Heart left ventricle (tissue), 16 donors: Measurements from ENCODE around the gene SLC7A5. TPM values are rescaled to one million over a fixed set of nuclear protein-coding genes. Genes with fewer than 3 reads are reported as not detected.

Experiments
- ATAC-seq, 4 donors: fragments of 200-7000 bp; cut with Tn5 transposase; one replicate each; pipeline ENCODE4 v1.9.1; 2020 to 2022; ENCODE audit warnings: moderate library complexity in 4 of 4, mild to moderate bottlenecking in 3 of 4, moderate number of reproducible peaks in 1 of 4
- DNase-seq, 5 donors: peaks; one replicate each; pipeline ENCODE4 v3.0.0-alpha.2; 2020
- H3K27ac ChIP-seq, 12 donors: fragments of 200-600 bp; sonication (generic) in 4 of 12; one replicate each; pipeline versions ENCODE4 v1.5.0 to v1.8.0; 2016 to 2022; ENCODE audit warnings: mild to moderate bottlenecking in 2 of 12
- H3K27me3 ChIP-seq, 9 donors: fragments of 200-600 bp; sonication (generic) in 2 of 9; one replicate each; pipeline versions ENCODE4 v1.5.1 to v1.8.0; 2016 to 2022; ENCODE audit warnings: mild to moderate bottlenecking in 3 of 9
- H3K36me3 ChIP-seq, 9 donors: fragments of 200-600 bp; sonication (generic) in 2 of 9; one replicate each; pipeline versions ENCODE4 v1.5.0 to v1.8.0; 2018 to 2022; ENCODE audit warnings: mild to moderate bottlenecking in 2 of 9
- H3K4me1 ChIP-seq, 12 donors: fragments of 200-600 bp; sonication (generic) in 4 of 12; one replicate each; pipeline versions ENCODE4 v1.5.0 to v1.8.0; 2016 to 2022; ENCODE audit warnings: mild to moderate bottlenecking in 3 of 12
- H3K4me3 ChIP-seq, 12 donors: fragments of 200-600 bp; sonication (generic) in 4 of 12; one replicate each; pipeline versions ENCODE4 v1.5.0 to v1.8.0; 2017 to 2022; ENCODE audit warnings: mild to moderate bottlenecking in 9 of 12, moderate library complexity in 4 of 12
- H3K9me3 ChIP-seq, 12 donors: fragments of 200-600 bp; sonication (generic) in 4 of 12; one replicate each; pipeline versions ENCODE4 v1.5.0 to v1.8.0; 2016 to 2022; ENCODE audit warnings: mild to moderate bottlenecking in 1 of 12
- POLR2A ChIP-seq, 2 donors: fragments of 450-650 bp; IDR thresholded peaks; one replicate each; pipeline ENCODE4 v1.6.1; 2017; ENCODE audit warnings: antibody characterized with exemption in 2 of 2, mild to moderate bottlenecking in 2 of 2, moderate library complexity in 2 of 2
- WGBS, 4 donors: extraction: QIAGEN DNeasy Blood & Tissue Kit in 2 of 4; methylation state at CpG; one replicate each; pipeline versions ENCODE4 v1.1.5 to v1.1.7; 2013 to 2018; 5-methylcytosine and 5-hydroxymethylcytosine counted together
- intact Hi-C, 10 donors: fragments of 100-400 bp; cut with DNase I; formaldehyde crosslinking; loops; one replicate each; pipeline versions ENCODE4 v1.11.1 to v1.14.2; 2022
- polyA plus RNA-seq, 2 donors: library from polyadenylated mRNA; stranded (reverse); fragments of 200-250 nt; gene quantifications; one replicate each; pipeline ENCODE4 v1.2.3, GENCODE V29; 2013
- total RNA-seq, 9 donors: library from RNA; depleted of rRNA in 2 of 9; stranded (reverse); fragments of >200 nt in 2 of 9; fragmentation: NEBNext Ultra II Directional in 3 of 9; extraction: Animal tissue kit (Norgen Biotek cat#: 25700) in 3 of 9; gene quantifications; one replicate each; pipeline versions ENCODE4 v1.1.0 to v1.2.4, GENCODE V29; 2016 to 2023
- TF ChIP-seq, protein P1 (sequence below), 12 donors: fragments of 200-600 bp; sonication (generic) in 4 of 12; IDR thresholded peaks; one replicate each; pipeline versions ENCODE4 v1.5.0 to v1.8.0; 2018 to 2022; ENCODE audit warnings: antibody characterized with exemption in 12 of 12, mild to moderate bottlenecking in 5 of 12
- donor health status: ischemic (EF 13 %, LVEDD 7.1; RV severe dilation, severe dysfunction).
- donor health status: healthy with polysubstance abuse.
- donor health status: DM: no; HTN: yes; CAD: no.
- donor health status: DM: no; HTN: no; CAD: no.
- donor health status: ischemic (EF 25% LVEDD 6.9; RV normal size, moderate dysfunction).
- donor health status: ischemic (EF 25% LVEDD 5.7; RV mildly dilated, moderate dysfunction).
- donor health status: healthy.
- donor health status: DM: yes; HTN: yes; CAD: no.
- donor health status: ischemic (EF 35%, LVEDD 5.7; RV mildly dilated, moderate dysfunction).
- donor health status: nonischemic (EF 11% LVEDD 7.7; RV severe dilation, severe dysfunction).
- donor health status: DM: yes; HTN: yes; CAD: no.
- donor health status: PGD.
- donor health status: ischemic (EF 29% LVEDD 5.4; RV normal size, mild dysfunction).
- donor health status: nonischemic (EF 23%, LVEDD 6.1; RV moderate dilation, normal function).

The SLC7A5 gene
- total and polyA plus RNA-seq, 11 donors = 1.7 to 12.2 (median 3.2) TPM

DNA sequence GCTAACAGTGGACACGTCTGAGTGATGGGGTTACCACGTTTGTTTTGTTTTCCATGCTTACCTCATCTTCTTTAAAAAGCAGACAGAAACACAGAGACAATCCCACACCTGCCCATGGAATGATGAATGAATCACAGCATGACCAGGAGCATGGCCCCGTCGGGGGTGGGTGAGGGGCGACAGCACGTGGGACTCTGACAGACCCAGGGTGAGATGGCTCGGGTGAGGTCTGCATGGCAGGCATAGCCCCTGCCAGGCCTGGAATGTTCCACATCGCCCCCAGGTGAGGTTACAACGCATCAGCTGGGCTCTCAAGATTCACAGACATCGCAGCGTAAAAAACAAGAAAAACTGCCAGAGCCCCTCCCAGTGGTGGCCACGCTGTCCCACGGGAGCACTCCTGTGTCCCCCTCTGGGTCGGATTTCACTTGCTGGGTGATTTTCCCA is 18.1 kb downstream of the SLC7A5 start:
- peaks cover 0 to 44% (median 18%) of the 10 kb centered on the region in 12 donors for H3K4me1 ChIP-seq
- DNase-seq = no peak
- TF ChIP-seq POLR2A (IDR thresholded peaks at IDR 0.05) = no peak
- TF ChIP-seq, protein P1, sequence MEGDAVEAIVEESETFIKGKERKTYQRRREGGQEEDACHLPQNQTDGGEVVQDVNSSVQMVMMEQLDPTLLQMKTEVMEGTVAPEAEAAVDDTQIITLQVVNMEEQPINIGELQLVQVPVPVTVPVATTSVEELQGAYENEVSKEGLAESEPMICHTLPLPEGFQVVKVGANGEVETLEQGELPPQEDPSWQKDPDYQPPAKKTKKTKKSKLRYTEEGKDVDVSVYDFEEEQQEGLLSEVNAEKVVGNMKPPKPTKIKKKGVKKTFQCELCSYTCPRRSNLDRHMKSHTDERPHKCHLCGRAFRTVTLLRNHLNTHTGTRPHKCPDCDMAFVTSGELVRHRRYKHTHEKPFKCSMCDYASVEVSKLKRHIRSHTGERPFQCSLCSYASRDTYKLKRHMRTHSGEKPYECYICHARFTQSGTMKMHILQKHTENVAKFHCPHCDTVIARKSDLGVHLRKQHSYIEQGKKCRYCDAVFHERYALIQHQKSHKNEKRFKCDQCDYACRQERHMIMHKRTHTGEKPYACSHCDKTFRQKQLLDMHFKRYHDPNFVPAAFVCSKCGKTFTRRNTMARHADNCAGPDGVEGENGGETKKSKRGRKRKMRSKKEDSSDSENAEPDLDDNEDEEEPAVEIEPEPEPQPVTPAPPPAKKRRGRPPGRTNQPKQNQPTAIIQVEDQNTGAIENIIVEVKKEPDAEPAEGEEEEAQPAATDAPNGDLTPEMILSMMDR (IDR thresholded peaks at IDR 0.05) = no peak
- no peak overlapping the region for H3K4me3 ChIP-seq
- H3K9me3 ChIP-seq = no peaks in the 10 kb centered on the region
- H3K27ac ChIP-seq = no peak overlapping the region
- ATAC-seq = no peak
- H3K27me3 ChIP-seq = no peaks in the 10 kb centered on the region
- H3K36me3 ChIP-seq = peaks cover 0 to 18% (median 0%) of the 10 kb centered on the region in 9 donors
- WGBS, 4 donors = 77 to 85% (median 82%) methylated on average over 14 of the region's 14 CpGs
- intact Hi-C loops = loop anchor here in 5 of 10 donors (2.0 to 10.0 kb wide), 4 partner anchors 20 to 74 kb away; no protein-coding TSS in a partner anchor

DNA sequence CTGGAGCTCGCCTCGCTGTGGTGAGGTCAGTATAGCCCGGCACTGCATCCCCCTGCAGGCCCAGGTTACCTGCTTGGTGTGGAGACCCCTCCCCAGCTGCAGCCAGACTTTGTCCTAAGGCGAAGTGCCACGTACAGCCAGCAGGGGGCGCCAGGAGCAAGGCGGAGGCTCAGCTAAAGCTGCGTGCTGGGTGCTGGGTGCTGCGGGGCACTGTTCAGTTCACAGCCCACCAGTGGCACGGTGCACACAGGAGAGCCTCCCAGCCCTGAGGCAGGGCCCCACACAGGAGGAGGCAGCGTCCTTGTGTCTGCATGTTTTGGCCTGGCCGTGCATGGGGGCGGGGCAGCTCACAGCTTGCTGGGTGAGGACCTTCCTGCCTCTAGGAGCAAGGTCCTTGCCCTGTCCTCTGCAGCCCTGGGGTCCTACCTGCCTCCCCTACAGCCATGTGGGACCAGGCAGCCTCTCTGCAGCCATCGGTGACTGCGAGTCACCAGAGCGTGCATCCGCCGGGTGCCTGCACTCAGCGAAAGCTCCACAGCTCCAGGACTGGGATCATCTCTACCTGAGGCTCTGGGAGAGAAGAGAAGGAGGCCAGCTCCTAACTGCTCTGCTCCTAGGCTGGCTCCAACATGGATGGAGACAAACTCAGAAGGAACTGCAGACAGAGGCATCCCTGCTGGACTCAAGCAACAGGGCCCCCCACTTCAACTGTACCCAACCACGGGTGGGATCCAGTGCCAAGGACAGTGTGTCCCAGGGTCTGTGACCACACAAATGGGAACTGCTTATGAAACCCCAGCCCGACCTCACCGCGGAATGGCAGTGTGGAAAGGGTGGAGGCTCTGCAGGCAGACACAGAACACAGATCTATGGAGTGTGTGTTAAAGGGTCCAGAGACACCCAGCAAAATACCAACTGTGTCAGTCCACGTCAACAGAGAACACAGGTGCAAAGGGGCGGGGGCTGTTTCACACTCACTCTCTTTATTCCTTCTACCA is 19.0 kb downstream of the SLC7A5 start:
- H3K4me3 ChIP-seq = no peak overlapping the region
- peak in 2 of 4 donors; percentile 12 to 21 for ATAC-seq
- no peaks in the 10 kb centered on the region for H3K9me3 ChIP-seq
- H3K27ac ChIP-seq = no peak overlapping the region
- intact Hi-C loops = loop anchor here in 5 of 10 donors (1.0 to 10.0 kb wide), 5 partner anchors 20 to 73 kb away; no protein-coding TSS in a partner anchor
- H3K4me1 ChIP-seq = peaks cover 0 to 36% (median 17%) of the 10 kb centered on the region in 12 donors
- H3K27me3 ChIP-seq = no peaks in the 10 kb centered on the region
- TF ChIP-seq, protein P1 (IDR thresholded peaks at IDR 0.05) = peak; percentile 82 to 96 (median 92)
- TF ChIP-seq POLR2A (IDR thresholded peaks at IDR 0.05) = no peak
- DNase-seq = peak; percentile 44 to 84 (median 65)
- H3K36me3 ChIP-seq = peaks cover 0 to 18% (median 0%) of the 10 kb centered on the region in 9 donors
- WGBS, 4 donors = 51 to 87% (median 55%) methylated on average over 13 to 25 of the region's 25 CpGs

DNA sequence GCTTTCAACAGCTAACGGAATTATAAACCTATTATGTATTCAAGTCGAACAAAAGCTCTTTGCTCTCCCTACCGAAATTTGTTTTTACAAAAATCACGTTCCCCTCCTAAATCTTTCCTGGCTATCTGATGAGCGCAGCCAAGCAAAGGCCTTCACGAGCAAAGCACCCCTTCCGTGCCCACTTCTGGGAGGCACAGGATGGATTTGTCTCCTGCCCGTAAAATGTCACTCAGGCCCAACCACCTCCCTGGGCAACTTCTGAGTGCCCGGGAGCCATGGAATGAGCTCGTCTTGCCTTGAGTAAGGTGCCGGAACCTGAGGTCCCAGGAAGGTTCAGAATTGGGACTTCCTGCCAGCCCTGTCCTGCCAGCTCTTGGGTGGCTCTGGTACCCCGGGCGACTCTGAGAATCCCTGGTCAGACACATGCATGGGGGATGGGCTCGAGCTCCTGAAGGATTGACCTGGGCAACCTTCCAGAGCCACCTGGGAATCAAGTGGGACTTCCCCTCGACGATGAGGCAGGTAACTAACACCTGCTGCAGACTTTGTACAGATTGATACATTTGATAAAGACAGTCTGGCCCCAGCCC is 19.8 kb downstream of the SLC7A5 start:
- Histone ChIP-seq H3K27me3 (no peaks in the 10 kb centered on the region), H3K36me3 (peaks cover 0 to 18% (median 0%) of the 10 kb centered on the region in 9 donors), H3K4me3 (no peak overlapping the region), H3K4me1 (peaks cover 0 to 36% (median 17%) of the 10 kb centered on the region in 12 donors), H3K27ac (no peak overlapping the region), H3K9me3 (no peaks in the 10 kb centered on the region)
- TF ChIP-seq, protein P1 (IDR thresholded peaks at IDR 0.05) = no peak
- TF ChIP-seq POLR2A (IDR thresholded peaks at IDR 0.05) = no peak
- WGBS, 4 donors = 82 to 90% (median 87%) methylated on average over 15 to 16 of the region's 16 CpGs
- no peak for ATAC-seq
- intact Hi-C loops = loop anchor here in 7 of 10 donors (1.0 to 10.0 kb wide), 6 partner anchors 21 to 72 kb away; no protein-coding TSS in a partner anchor
- DNase-seq = no peak
